GM18519 (cell line): ENCODE results near the gene BEND4.
"Not testable (repeated sequence)": the region's sequence is repeated elsewhere in the genome, so short reads cannot be mapped to it uniquely, and the experiment has no call there.

Source experiments
- ATAC-seq: cut with Tn5 transposase; IDR thresholded peaks from one replicate; pipeline ENCODE4 v1.9.1; 2021; ENCODE audit warnings: mild to moderate bottlenecking, moderate library complexity; ENCODE audit not compliant: unreplicated experiment, low FRiP score

Gene BEND4

GRCh38 chr4:42152507-42153504 is at the start of gene BEND4:
Gene BEND4, minus strand, starts transcription at chr4:42152655. Its CDS starts 512 bp downstream, at chr4:42152143.
- ATAC-seq = no peak

GRCh38 chr4:42197341-42197740 is 44.9 kb upstream of the BEND4 start:
- no peak for ATAC-seq

- ATAC-seq = no peak
Observed at GRCh38 chr4:42172921-42173320, 20.5 kb upstream of the BEND4 start.

GRCh38 chr4:42172128-42172790 is 19.8 kb upstream of the BEND4 start:
- ATAC-seq = no peak

GRCh38 chr4:42167709-42168108 is 15.3 kb upstream of the BEND4 start:
- peak; percentile 100 for ATAC-seq

GRCh38 chr4:42166186-42166585 is 13.7 kb upstream of the BEND4 start:
- ATAC-seq = not testable (repeated sequence)

GRCh38 chr4:42159271-42160001 is 7.0 kb upstream of the BEND4 start:
- ATAC-seq = no peak

- ATAC-seq = no peak
Observed at GRCh38 chr4:42151568-42152506, 618 bp downstream of the BEND4 start.

- no peak for ATAC-seq
Observed at GRCh38 chr4:42150653-42151567, 1.5 kb downstream of the BEND4 start.

GRCh38 chr4:42149004-42149403 is 3.5 kb downstream of the BEND4 start:
- ATAC-seq = no peak

GRCh38 chr4:42148425-42148824 is 4.0 kb downstream of the BEND4 start:
- ATAC-seq = no peak

- no peak for ATAC-seq
Observed at GRCh38 chr4:42144028-42144427, 8.4 kb downstream of the BEND4 start.

- no peak for ATAC-seq
Observed at GRCh38 chr4:42142591-42142990, 9.9 kb downstream of the BEND4 start.

GRCh38 chr4:42136371-42136770 is 16.1 kb downstream of the BEND4 start:
- no peak for ATAC-seq

- ATAC-seq = no peak
Observed at GRCh38 chr4:42133006-42133405, 19.4 kb downstream of the BEND4 start.

GRCh38 chr4:42132099-42132498 is 20.4 kb downstream of the BEND4 start:
- no peak for ATAC-seq

GRCh38 chr4:42123071-42123644 is 29.3 kb downstream of the BEND4 start:
- ATAC-seq = no peak

GRCh38 chr4:42122237-42122636 is 30.2 kb downstream of the BEND4 start:
- ATAC-seq = no peak
